Panc1 (cell line): ENCODE measurements around the gene MALAT1. TPM values are rescaled to one million over a fixed set of nuclear protein-coding genes. Genes with fewer than 3 reads are reported as not detected.
"Not testable (repeated sequence)": the region's sequence is repeated elsewhere in the genome, so short reads cannot be mapped to it uniquely, and the experiment has no call there.

ENCODE experiments used
- ATAC-seq: fragments of 200-7000 bp; cut with Tn5 transposase; 2 replicates; pipeline ENCODE4 v1.9.1; 2020; ENCODE audit warnings: mild to moderate bottlenecking, moderate library complexity
- BruUV-seq: library from RNA; stranded (reverse); fragments of 400-500 nt; replicated peaks from 2 replicates; lab custom pipeline; 2021; lab: Mats Ljungman, UMichigan
- CTCF ChIA-PET: fragments of 300-600 bp; sonication (Branson Sonifier 250); formaldehyde crosslinking; loops from one replicate; lab custom pipeline; 2022; ENCODE audit warnings: antibody characterized with exemption; lab: Charles Lee
- POLR2A ChIA-PET: fragments of 300-600 bp; sonication (Branson Sonifier 250); formaldehyde crosslinking; loops from one replicate; lab custom pipeline; 2022; ENCODE audit warnings: antibody characterized with exemption; lab: Charles Lee
- DNase-seq: peaks from one replicate; pipeline ENCODE4 v3.0.0-alpha.2; 2010; ENCODE audit warnings: low read depth, low spot score
- H3K27ac ChIP-seq: 2 replicates; pipeline ENCODE4 v1.5.1; 2011; ENCODE audit warnings: mild to moderate bottlenecking, low read length, inconsistent platforms
- H3K27me3 ChIP-seq: fragments of 200-500 bp; sonication (Bioruptor generic); 2 replicates; pipeline ENCODE4 v1.6.0; 2014; ENCODE audit warnings: low read length, inconsistent platforms; ENCODE audit not compliant: control insufficient read depth, insufficient read depth
- H3K36me3 ChIP-seq: fragments of 200-500 bp; sonication (Bioruptor generic); 2 replicates; pipeline ENCODE4 v1.5.1; 2014; ENCODE audit warnings: inconsistent platforms, mild to moderate bottlenecking, low read length, moderate library complexity; ENCODE audit not compliant: control insufficient read depth, insufficient read depth
- H3K4me1 ChIP-seq: 2 replicates; pipeline ENCODE4 v1.5.1; 2011; ENCODE audit warnings: inconsistent platforms, mild to moderate bottlenecking, low read length, moderate library complexity; ENCODE audit not compliant: control insufficient read depth, insufficient read depth
- H3K4me3 ChIP-seq, 2 experiments: 2 replicates each; pipeline ENCODE4 v1.5.1; 2011 to 2012; ENCODE audit warnings: low read depth in 2 of 2, low read length in 2 of 2, mild to moderate bottlenecking in 2 of 2, inconsistent platforms in 1 of 2, moderate library complexity in 1 of 2
- H3K9me3 ChIP-seq: fragments of 200-500 bp; sonication (Bioruptor generic); 2 replicates; pipeline ENCODE4 v1.5.1; 2014; ENCODE audit warnings: low read depth, mild to moderate bottlenecking, inconsistent platforms, low read length, moderate library complexity; ENCODE audit not compliant: control insufficient read depth, insufficient read depth
- CTCF ChIP-seq: fragments of 450-650 bp; IDR thresholded peaks from 2 replicates; pipeline ENCODE4 v1.5.1; 2017; ENCODE audit warnings: mild to moderate bottlenecking
- POLR2AphosphoS5 ChIP-seq: IDR thresholded peaks from 2 replicates; pipeline ENCODE4 v1.6.1; 2012; ENCODE audit warnings: mild to moderate bottlenecking, low read depth, low read length, moderate library complexity
- REST ChIP-seq, 2 experiments: IDR thresholded peaks; 2 replicates each; pipeline ENCODE4 v1.6.1; 2011 to 2012; ENCODE audit warnings: low read depth in 2 of 2, control low read depth in 1 of 2, low read length in 1 of 2, mild to moderate bottlenecking in 1 of 2, moderate library complexity in 1 of 2; ENCODE audit not compliant: insufficient read depth in 1 of 2
- SIN3A ChIP-seq: IDR thresholded peaks from 2 replicates; pipeline ENCODE4 v1.6.1; 2012; ENCODE audit warnings: low read depth, mild to moderate bottlenecking, low read length, moderate library complexity, borderline replicate concordance; ENCODE audit not compliant: insufficient read depth
- TCF7L2 ChIP-seq: IDR thresholded peaks from 2 replicates; pipeline ENCODE4 v1.6.1; 2011; ENCODE audit warnings: mild to moderate bottlenecking, low read depth, low read length, inconsistent platforms
- in situ Hi-C: cut with HindIII; loops from 2 replicates; pipeline ENCODE4 v1.10.0; 2016; ENCODE audit warnings: low sequenced_read_pairs, low pct_unique_long_range_greater_than_20kb
- intact Hi-C: fragments of 100-400 bp; cut with micrococcal nuclease; formaldehyde crosslinking; loops from one replicate; pipeline ENCODE4 v1.10.0; 2022; ENCODE audit not compliant: unreplicated experiment
- total RNA-seq: library from RNA; stranded (reverse); gene quantifications from one replicate; pipeline ENCODE4 v1.2.1, GENCODE V29; 2021; ENCODE audit not compliant: unreplicated experiment

MALAT1 gene
- total RNA-seq, 1 experiment from 2014 or later: 13,645 TPM

- BruUV-seq: no TSS peak
- intact Hi-C loops: loop anchor here (5.0 kb wide), 2 partner anchors 34 to 49 kb away; no protein-coding TSS in a partner anchor
- peaks cover 30% of the 10 kb centered on the region for H3K4me1 ChIP-seq
- ChIA-PET CTCF (interaction anchor here (1.1 to 1.3 kb wide), 2 partner anchors 27 to 35 kb away, joined by 3 read pairs; no protein-coding TSS in a partner anchor), POLR2A (interaction anchor here (0.6 to 15.9 kb wide), 11 partner anchors 8 to 89 kb away, joined by 3 to 818 read pairs (median 19); partner anchors contain the start of genes MALAT1 and NEAT1)
- H3K27ac ChIP-seq: peak overlapping the region; percentile 100
- ATAC-seq: no peak
- no peaks in the 10 kb centered on the region for H3K27me3 ChIP-seq
- peaks cover 51% of the 10 kb centered on the region for H3K36me3 ChIP-seq
- no peak; a peak in 1 of 4 replicates for TF ChIP-seq REST (IDR thresholded peaks at IDR 0.05; ENCODE audit: insufficient read depth in 1 of 2, low read depth in 2 of 2, low read length in 1 of 2)
- TF ChIP-seq POLR2AphosphoS5: peak; percentile 10; the same call in 1 of the 2 replicates
- in situ Hi-C loops: no loop called here
- H3K4me3 ChIP-seq: peak overlapping the region; percentile 78 to 99
- DNase-seq: peak; percentile 46
- H3K9me3 ChIP-seq: no peaks in the 10 kb centered on the region
These were observed 7.5 kb downstream of the MALAT1 start for GRCh38 chr11:65506290-65506771.

- TSS peak; percentile 84 for BruUV-seq
- intact Hi-C loops (loop anchor here (5.0 kb wide), 2 partner anchors 35 to 50 kb away; no protein-coding TSS in a partner anchor), in situ Hi-C loops (no loop called here)
- Histone ChIP-seq H3K9me3 (no peaks in the 10 kb centered on the region), H3K4me3 (peak overlapping the region; percentile 78 to 99), H3K27me3 (no peaks in the 10 kb centered on the region), H3K36me3 (peaks cover 45% of the 10 kb centered on the region), H3K27ac (peak overlapping the region; percentile 100), H3K4me1 (peaks cover 30% of the 10 kb centered on the region)
- ATAC-seq (peak; percentile 61), DNase-seq (peak; percentile 93)
- ChIA-PET CTCF (interaction anchor here (0.7 to 1.1 kb wide), 2 partner anchors 35 to 38 kb away, joined by 3 to 4 read pairs; no protein-coding TSS in a partner anchor), POLR2A (interaction anchor here (0.5 to 15.9 kb wide), 14 partner anchors 9 to 1821 kb away, joined by 6 to 818 read pairs (median 14); partner anchors contain the start of genes MALAT1 and NEAT1)
- TF ChIP-seq CTCF (no peak), TCF7L2 (peak; percentile 70; the same call in 1 of the 2 replicates), POLR2AphosphoS5 (peak; percentile 89), SIN3A (peak; percentile 98), REST (IDR thresholded peaks at IDR 0.05; ENCODE audit: insufficient read depth in 1 of 2, low read depth in 2 of 2, low read length in 1 of 2) (peak; percentile 32 to 42; a peak in 2 of 4 replicates)
These were observed 8.1 kb downstream of the MALAT1 start for GRCh38 chr11:65506772-65507505.

GRCh38 chr11:65512311-65512710, 13.5 kb downstream of the MALAT1 start:
- POLR2A ChIA-PET: interaction anchor here (0.6 kb wide), 2 partner anchors 51 to 237 kb away, joined by 3 to 4 read pairs; no protein-coding TSS in a partner anchor
- DNase-seq, BruUV-seq, H3K36me3 ChIP-seq, H3K9me3 ChIP-seq, H3K27ac ChIP-seq, H3K4me3 ChIP-seq, H3K27me3 ChIP-seq, CTCF ChIA-PET, ATAC-seq, in situ Hi-C loops: not testable (repeated sequence)
- intact Hi-C loops: loop anchor here (5.0 kb wide), 1 partner anchor 95 kb away; no protein-coding TSS in a partner anchor
- H3K4me1 ChIP-seq: peaks cover 17% of the 10 kb centered on the region
